Liver (tissue), 9 donors: ENCODE results near the gene RAB31. TPM values are rescaled to one million over a fixed set of nuclear protein-coding genes. Genes with fewer than 3 reads are reported as not detected.

Source experiments
- DNase-seq: peaks from one replicate; pipeline ENCODE4 v3.0.0-alpha.2; 2017; ENCODE audit warnings: low spot score
- H3K27ac ChIP-seq, 2 donors: one replicate each; pipeline ENCODE4 v1.7.0; 2013; ENCODE audit warnings: inconsistent platforms in 2 of 2, low read length in 2 of 2, control low read depth in 1 of 2, low read depth in 1 of 2, mild to moderate bottlenecking in 1 of 2
- H3K27me3 ChIP-seq, 4 donors: one replicate each; pipeline versions ENCODE4 v1.6.1 to v1.7.0; 2013; ENCODE audit warnings: low read length in 3 of 4, inconsistent platforms in 1 of 4, mild to moderate bottlenecking in 1 of 4, moderate library complexity in 1 of 4; ENCODE audit not compliant: control insufficient read depth in 4 of 4, insufficient read depth in 4 of 4
- H3K36me3 ChIP-seq, 4 donors: one replicate each; pipeline versions ENCODE4 v1.6.1 to v1.7.0; 2013; ENCODE audit warnings: low read length in 3 of 4, mild to moderate bottlenecking in 3 of 4, low read depth in 1 of 4, moderate library complexity in 1 of 4; ENCODE audit not compliant: control insufficient read depth in 4 of 4, insufficient read depth in 3 of 4
- H3K4me1 ChIP-seq, 4 donors: one replicate each; pipeline versions ENCODE4 v1.6.1 to v1.7.0; 2013; ENCODE audit warnings: low read length in 3 of 4, mild to moderate bottlenecking in 3 of 4, moderate library complexity in 1 of 4; ENCODE audit not compliant: control insufficient read depth in 4 of 4, insufficient read depth in 4 of 4
- H3K4me3 ChIP-seq, 3 donors: one replicate each; pipeline versions ENCODE4 v1.6.1 to v1.7.0; 2013; ENCODE audit warnings: low read length in 3 of 3, control low read depth in 1 of 3, low read depth in 1 of 3, mild to moderate bottlenecking in 1 of 3
- H3K9ac ChIP-seq, 2 donors: one replicate each; pipeline ENCODE4 v1.7.0; 2013; ENCODE audit warnings: low read length in 2 of 2, mild to moderate bottlenecking in 2 of 2, moderate library complexity in 2 of 2, control low read depth in 1 of 2, low read depth in 1 of 2
- H3K9me3 ChIP-seq, 4 donors: one replicate each; pipeline versions ENCODE4 v1.6.1 to v1.7.0; 2013; ENCODE audit warnings: low read length in 3 of 4; ENCODE audit not compliant: control insufficient read depth in 4 of 4
- ATF3 ChIP-seq: IDR thresholded peaks from 2 replicates; pipeline ENCODE4 v1.6.1; 2016; ENCODE audit warnings: antibody characterized with exemption
- CTCF ChIP-seq: fragments of 150-350 bp; IDR thresholded peaks from 2 replicates; pipeline ENCODE4 v1.5.1; 2017; ENCODE audit warnings: improper control_type of control experiment, low read depth, low read length; ENCODE audit not compliant: missing input control
- FOXA1 ChIP-seq: IDR thresholded peaks from 2 replicates; pipeline ENCODE4 v1.6.1; 2016; ENCODE audit warnings: antibody characterized with exemption
- FOXA2 ChIP-seq: IDR thresholded peaks from 2 replicates; pipeline ENCODE4 v1.6.1; 2016; ENCODE audit warnings: antibody characterized with exemption
- HNF4A ChIP-seq, 2 donors: conservative IDR thresholded peaks; 2 replicates each; pipeline ENCODE4 v1.6.1; 2016; ENCODE audit warnings: antibody characterized with exemption in 2 of 2, mild to moderate bottlenecking in 2 of 2
- HNF4G ChIP-seq: IDR thresholded peaks from 2 replicates; pipeline ENCODE4 v1.6.1; 2016; ENCODE audit warnings: antibody characterized with exemption
- JUND ChIP-seq, 2 donors: IDR thresholded peaks; 2 replicates each; pipeline ENCODE4 v1.6.1; 2016; ENCODE audit warnings: antibody characterized with exemption in 2 of 2
- MAX ChIP-seq: IDR thresholded peaks from 2 replicates; pipeline ENCODE4 v1.6.1; 2016; ENCODE audit warnings: antibody characterized with exemption
- NR2F2 ChIP-seq: IDR thresholded peaks from 2 replicates; pipeline ENCODE4 v1.6.1; 2016; ENCODE audit warnings: antibody characterized with exemption
- REST ChIP-seq: IDR thresholded peaks from 2 replicates; pipeline ENCODE4 v1.6.1; 2016; ENCODE audit warnings: antibody characterized with exemption, mild to moderate bottlenecking
- SP1 ChIP-seq: IDR thresholded peaks from 2 replicates; pipeline ENCODE4 v1.6.1; 2018; ENCODE audit warnings: antibody characterized with exemption, mild to moderate bottlenecking
- YY1 ChIP-seq: IDR thresholded peaks from 2 replicates; pipeline ENCODE4 v1.6.1; 2016; ENCODE audit warnings: antibody characterized with exemption, mild to moderate bottlenecking
- ZBTB33 ChIP-seq: IDR thresholded peaks from 2 replicates; pipeline ENCODE4 v1.6.1; 2016; ENCODE audit warnings: antibody characterized with exemption
- WGBS: extraction: QIAGEN DNeasy Blood & Tissue Kit; methylation state at CpG from one replicate; pipeline ENCODE4 v1.1.7; 2013; 5-methylcytosine and 5-hydroxymethylcytosine counted together
- polyA plus RNA-seq, 2 donors: library from polyadenylated mRNA; stranded (reverse) in 1 of 2; unstranded in 1 of 2; fragments of 200-250 nt in 1 of 2; fragments of >200 nt in 1 of 2; fragmentation: Nextera tagmentation in 1 of 2; extraction: Ambion mirVana in 1 of 2; gene quantifications; one replicate each; pipeline versions ENCODE4 v1.2.1 to v1.2.3, GENCODE V29; 2013 to 2015
- total RNA-seq, 2 donors: library from RNA; depleted of rRNA; stranded (reverse); fragments of >200 nt; gene quantifications; one replicate each; pipeline ENCODE4 v1.2.3, GENCODE V29; 2014
- donor health status: healthy.
- donor health status: healthy.
- donor health status: healthy.
- donor health status: healthy.
- donor health status: healthy.

Gene RAB31
- total and polyA plus RNA-seq, 4 donors: 3.6 to 12.8 (median 9.7) TPM

- H3K9ac ChIP-seq: no peak overlapping the region
- peak overlapping the region; percentile 68 to 73 for H3K27ac ChIP-seq
- TF ChIP-seq REST (no peak), NR2F2 (no peak), MAX (no peak), YY1 (no peak), HNF4A (conservative IDR thresholded peaks at IDR 0.05) (no peak), SP1 (no peak), JUND (IDR thresholded peaks at IDR 0.05) (no peak), ATF3 (no peak), ZBTB33 (no peak), FOXA1 (no peak), CTCF (no peak), FOXA2 (no peak), HNF4G (no peak)
- WGBS: 28% methylated on average over 31 of the region's 31 CpGs
- H3K4me1 ChIP-seq: peaks cover 0 to 14% (median 10%) of the 10 kb centered on the region in 4 donors
- peak overlapping the region in 1 of 3 donors; percentile 66 for H3K4me3 ChIP-seq
- no peaks in the 10 kb centered on the region for H3K27me3 ChIP-seq
- H3K36me3 ChIP-seq: no peaks in the 10 kb centered on the region
- no peaks in the 10 kb centered on the region for H3K9me3 ChIP-seq
- no peak for DNase-seq
Measured at GRCh38 chr18:9707381-9708056, 582 bp upstream of the RAB31 start.
